ES-I3 (cell line): ENCODE data around the gene NDRG4.

ENCODE experiments used
- H3K36me3 ChIP-seq: 2 replicates; pipeline ENCODE4 v1.6.1; 2013; ENCODE audit warnings: mild to moderate bottlenecking, low read length, control low read depth, moderate library complexity; ENCODE audit not compliant: insufficient read depth
- H3K4me1 ChIP-seq: 2 replicates; pipeline ENCODE4 v1.6.1; 2013; ENCODE audit warnings: mild to moderate bottlenecking, control low read depth, low read length; ENCODE audit not compliant: insufficient read depth
- H3K9ac ChIP-seq: 2 replicates; pipeline ENCODE4 v1.6.1; 2013; ENCODE audit warnings: low read depth, mild to moderate bottlenecking, low read length, moderate library complexity
- H3K9me3 ChIP-seq: 2 replicates; pipeline ENCODE4 v1.6.1; 2013; ENCODE audit warnings: mild to moderate bottlenecking, low read length, moderate library complexity; ENCODE audit not compliant: control insufficient read depth, insufficient read depth

NDRG4 gene

GRCh38 chr16:58494981-58495520 is 4.9 kb upstream of the NDRG4 start:
- peaks cover 5% of the 10 kb centered on the region for H3K4me1 ChIP-seq
- H3K9ac ChIP-seq: no peak overlapping the region
- H3K36me3 ChIP-seq: no peaks in the 10 kb centered on the region
- no peaks in the 10 kb centered on the region for H3K9me3 ChIP-seq

- no peak overlapping the region for H3K9ac ChIP-seq
- H3K9me3 ChIP-seq: no peaks in the 10 kb centered on the region
- peaks cover 5% of the 10 kb centered on the region for H3K4me1 ChIP-seq
Measured at GRCh38 chr16:58495521-58496331, 4.2 kb upstream of the NDRG4 start.

GRCh38 chr16:58497468-58497867 is 2.5 kb upstream of the NDRG4 start:
- no peaks in the 10 kb centered on the region for H3K9me3 ChIP-seq
- peaks cover 5% of the 10 kb centered on the region for H3K4me1 ChIP-seq
- no peak overlapping the region for H3K9ac ChIP-seq
- H3K36me3 ChIP-seq: no peaks in the 10 kb centered on the region

More at GRCh38 chr16:58495521-58496331, 4.2 kb upstream of the NDRG4 start:
- H3K36me3 ChIP-seq: no peaks in the 10 kb centered on the region

GRCh38 chr16:58497935-58498334 is 2.0 kb upstream of the NDRG4 start:
- H3K36me3 ChIP-seq: no peaks in the 10 kb centered on the region
- no peak overlapping the region for H3K9ac ChIP-seq
- H3K4me1 ChIP-seq: peaks cover 2% of the 10 kb centered on the region
- no peaks in the 10 kb centered on the region for H3K9me3 ChIP-seq

GRCh38 chr16:58498341-58499091 is 1.4 kb upstream of the NDRG4 start:
- no peaks in the 10 kb centered on the region for H3K9me3 ChIP-seq
- no peaks in the 10 kb centered on the region; the same call in 1 of the 2 replicates for H3K4me1 ChIP-seq
- no peaks in the 10 kb centered on the region for H3K36me3 ChIP-seq
- H3K9ac ChIP-seq: no peak overlapping the region

- Histone ChIP-seq H3K36me3 (no peaks in the 10 kb centered on the region), H3K4me1 (no peaks in the 10 kb centered on the region; the same call in 1 of the 2 replicates), H3K9ac (no peak overlapping the region), H3K9me3 (no peaks in the 10 kb centered on the region)
Measured at GRCh38 chr16:58499092-58499511, 841 bp upstream of the NDRG4 start.

GRCh38 chr16:58500430-58501241 is 693 bp downstream of the NDRG4 start:
- Histone ChIP-seq H3K4me1 (no peaks in the 10 kb centered on the region; the same call in 1 of the 2 replicates), H3K9me3 (no peaks in the 10 kb centered on the region), H3K36me3 (no peaks in the 10 kb centered on the region), H3K9ac (peak overlapping the region; percentile 62; the same call in 1 of the 2 replicates)

- H3K9ac ChIP-seq: peak overlapping the region; percentile 62
Measured at GRCh38 chr16:58501242-58502131, 1.5 kb downstream of the NDRG4 start.

GRCh38 chr16:58502217-58502921 is 2.4 kb downstream of the NDRG4 start:
- Histone ChIP-seq H3K9me3 (no peaks in the 10 kb centered on the region), H3K4me1 (no peaks in the 10 kb centered on the region), H3K9ac (no peak overlapping the region; the same call in 1 of the 2 replicates), H3K36me3 (no peaks in the 10 kb centered on the region)

More at GRCh38 chr16:58501242-58502131, 1.5 kb downstream of the NDRG4 start:
- no peaks in the 10 kb centered on the region for H3K36me3 ChIP-seq
- H3K9me3 ChIP-seq: no peaks in the 10 kb centered on the region
- no peaks in the 10 kb centered on the region for H3K4me1 ChIP-seq

GRCh38 chr16:58503166-58503862 is 3.4 kb downstream of the NDRG4 start:
- no peak overlapping the region for H3K9ac ChIP-seq
- H3K36me3 ChIP-seq: no peaks in the 10 kb centered on the region

GRCh38 chr16:58503863-58504688 is 4.1 kb downstream of the NDRG4 start:
- no peaks in the 10 kb centered on the region for H3K36me3 ChIP-seq
- no peaks in the 10 kb centered on the region for H3K9me3 ChIP-seq
- H3K9ac ChIP-seq: no peak overlapping the region
- no peaks in the 10 kb centered on the region for H3K4me1 ChIP-seq

More at GRCh38 chr16:58503166-58503862, 3.4 kb downstream of the NDRG4 start:
- Histone ChIP-seq H3K9me3 (no peaks in the 10 kb centered on the region), H3K4me1 (no peaks in the 10 kb centered on the region)
